HEK293 (cell line): Measurements from ENCODE around the gene CD47.

Experiments used
- CTCF ChIA-PET: fragments of 350-600 bp; formaldehyde crosslinking; extraction: SDS; loops from one replicate; lab custom pipeline; 2021; ENCODE audit warnings: antibody characterized with exemption; lab: Yijun Ruan, JAX
- POLR2A ChIA-PET: fragments of 300-600 bp; formaldehyde crosslinking; extraction: SDS; loops from one replicate; lab custom pipeline; 2020; ENCODE audit warnings: antibody characterized with exemption, inconsistent platforms; lab: Yijun Ruan, JAX
- H3K27ac ChIP-seq: fragments of 200-500 bp; sonication (Bioruptor generic); 2 replicates; pipeline ENCODE4 v1.5.1; 2014; ENCODE audit warnings: low read depth, low read length, control low read depth, inconsistent platforms; ENCODE audit errors: extremely low read depth
- H3K36me3 ChIP-seq, 2 experiments: fragments of 200-500 bp in 1 of 2; sonication (Bioruptor generic) in 1 of 2; 1 replicate in 1 of 2; 2 replicates in 1 of 2; pipeline ENCODE4 v1.5.1; 2014 to 2017; ENCODE audit warnings: inconsistent platforms in 2 of 2, low read length in 2 of 2; ENCODE audit not compliant: control insufficient read depth in 2 of 2, insufficient read depth in 1 of 2
- H3K4me1 ChIP-seq: fragments of 200-500 bp; sonication (Bioruptor generic); 2 replicates; pipeline ENCODE4 v1.5.1; 2014; ENCODE audit warnings: mild to moderate bottlenecking, low read length, inconsistent platforms; ENCODE audit not compliant: control insufficient read depth, insufficient read depth
- H3K4me3 ChIP-seq: 2 replicates; pipeline ENCODE4 v1.5.1; 2011; ENCODE audit warnings: low read depth, mild to moderate bottlenecking, control low read depth, low read length, moderate library complexity
- H3K9me3 ChIP-seq: fragments of 200-500 bp; sonication (Bioruptor generic); 2 replicates; pipeline ENCODE4 v1.5.1; 2014; ENCODE audit warnings: low read depth, low read length, inconsistent platforms; ENCODE audit not compliant: control insufficient read depth, insufficient read depth
- EGR2 ChIP-seq: fragments of 450-650 bp; formaldehyde crosslinking; IDR thresholded peaks from 2 replicates; pipeline ENCODE4 v1.5.1; 2016; ENCODE audit warnings: low read depth, missing biosample characterization, missing genetic modification characterization
- FEZF1 ChIP-seq: fragments of 450-650 bp; formaldehyde crosslinking; IDR thresholded peaks from 2 replicates; pipeline ENCODE4 v1.5.1; 2016; ENCODE audit warnings: missing biosample characterization, missing genetic modification characterization
- GLI4 ChIP-seq: fragments of 450-650 bp; formaldehyde crosslinking; IDR thresholded peaks from 2 replicates; pipeline ENCODE4 v1.5.1; 2016; ENCODE audit warnings: missing biosample characterization, missing genetic modification characterization
- KLF7 ChIP-seq: fragments of 450-650 bp; formaldehyde crosslinking; IDR thresholded peaks from 2 replicates; pipeline ENCODE4 v1.5.1; 2016; ENCODE audit warnings: missing biosample characterization, missing genetic modification characterization, borderline replicate concordance
- SCRT2 ChIP-seq: fragments of 450-650 bp; formaldehyde crosslinking; IDR thresholded peaks from 2 replicates; pipeline ENCODE4 v1.5.1; 2016; ENCODE audit warnings: missing biosample characterization, missing genetic modification characterization
- ZBTB1 ChIP-seq: fragments of 450-650 bp; formaldehyde crosslinking; IDR thresholded peaks from 2 replicates; pipeline ENCODE4 v1.5.1; 2016; ENCODE audit warnings: missing biosample characterization, missing genetic modification characterization
- ZBTB11 ChIP-seq: fragments of 450-650 bp; formaldehyde crosslinking; conservative IDR thresholded peaks from 2 replicates; pipeline ENCODE4 v1.5.1; 2016; ENCODE audit warnings: low read depth, missing biosample characterization, missing genetic modification characterization
- ZEB2 ChIP-seq: fragments of 450-650 bp; formaldehyde crosslinking; IDR thresholded peaks from 2 replicates; pipeline ENCODE4 v1.5.1; 2016; ENCODE audit warnings: missing biosample characterization, missing genetic modification characterization
- ZFP3 ChIP-seq: fragments of 450-650 bp; formaldehyde crosslinking; IDR thresholded peaks from 2 replicates; pipeline ENCODE4 v1.5.1; 2016; ENCODE audit warnings: low read depth, missing biosample characterization, missing genetic modification characterization
- ZNF132 ChIP-seq: fragments of 450-650 bp; formaldehyde crosslinking; IDR thresholded peaks from 2 replicates; pipeline ENCODE4 v1.5.1; 2017; ENCODE audit warnings: missing biosample characterization, missing genetic modification characterization, borderline replicate concordance
- ZNF133 ChIP-seq: fragments of 450-650 bp; formaldehyde crosslinking; IDR thresholded peaks from 2 replicates; pipeline ENCODE4 v1.5.1; 2016; ENCODE audit warnings: missing biosample characterization, missing genetic modification characterization
- ZNF140 ChIP-seq: fragments of 450-650 bp; formaldehyde crosslinking; IDR thresholded peaks from 2 replicates; pipeline ENCODE4 v1.5.1; 2016; ENCODE audit warnings: missing biosample characterization, missing genetic modification characterization
- ZNF16 ChIP-seq: fragments of 450-650 bp; formaldehyde crosslinking; IDR thresholded peaks from 2 replicates; pipeline ENCODE4 v1.5.1; 2016; ENCODE audit warnings: low read depth, missing biosample characterization, missing genetic modification characterization
- ZNF214 ChIP-seq: fragments of 450-650 bp; formaldehyde crosslinking; IDR thresholded peaks from 2 replicates; pipeline ENCODE4 v1.5.1; 2017; ENCODE audit warnings: missing biosample characterization, mild to moderate bottlenecking, missing genetic modification characterization, borderline replicate concordance
- ZNF366 ChIP-seq: fragments of 450-650 bp; formaldehyde crosslinking; conservative IDR thresholded peaks from 2 replicates; pipeline ENCODE4 v1.5.1; 2016; ENCODE audit warnings: missing biosample characterization, missing genetic modification characterization
- ZNF473 ChIP-seq: fragments of 450-650 bp; formaldehyde crosslinking; IDR thresholded peaks from 2 replicates; pipeline ENCODE4 v1.5.1; 2017; ENCODE audit warnings: missing biosample characterization, missing genetic modification characterization
- ZNF610 ChIP-seq: fragments of 450-650 bp; formaldehyde crosslinking; IDR thresholded peaks from 2 replicates; pipeline ENCODE4 v1.5.1; 2016; ENCODE audit warnings: missing biosample characterization, missing genetic modification characterization, borderline replicate concordance
- TF ChIP-seq, protein P1 (sequence below): fragments of 450-650 bp; formaldehyde crosslinking; IDR thresholded peaks from 2 replicates; pipeline ENCODE4 v1.5.0; 2017; ENCODE audit warnings: missing biosample characterization, missing genetic modification characterization, borderline replicate concordance
- TF ChIP-seq, protein P2 (sequence below): fragments of 450-650 bp; formaldehyde crosslinking; IDR thresholded peaks from 2 replicates; pipeline ENCODE4 v1.5.1; 2017; ENCODE audit warnings: missing biosample characterization, missing genetic modification characterization
- TF ChIP-seq, protein P3 (sequence below): fragments of 450-650 bp; formaldehyde crosslinking; IDR thresholded peaks from 2 replicates; pipeline ENCODE4 v1.5.1; 2016; ENCODE audit warnings: missing biosample characterization, missing genetic modification characterization
- TF ChIP-seq, protein P4 (sequence below): fragments of 450-650 bp; IDR thresholded peaks from 2 replicates; pipeline ENCODE4 v1.5.1; 2018; ENCODE audit warnings: missing biosample characterization, missing genetic modification characterization
- TF ChIP-seq, protein P5 (sequence below): fragments of 450-650 bp; formaldehyde crosslinking; IDR thresholded peaks from 2 replicates; pipeline ENCODE4 v1.5.1; 2016; ENCODE audit warnings: missing biosample characterization, missing genetic modification characterization

CD47 gene

GRCh38 chr3:108103040-108103751, 12.4 kb upstream of the CD47 start (continued):
- TF ChIP-seq ZBTB11 (no peak), GLI4 (tag by site-specific recombination) (no peak), ZBTB1 (tag by site-specific recombination) (no peak), ZNF366 (tag by site-specific recombination) (no peak), ZNF132 (tag by site-specific recombination) (no peak)
- TF ChIP-seq, protein P1, sequence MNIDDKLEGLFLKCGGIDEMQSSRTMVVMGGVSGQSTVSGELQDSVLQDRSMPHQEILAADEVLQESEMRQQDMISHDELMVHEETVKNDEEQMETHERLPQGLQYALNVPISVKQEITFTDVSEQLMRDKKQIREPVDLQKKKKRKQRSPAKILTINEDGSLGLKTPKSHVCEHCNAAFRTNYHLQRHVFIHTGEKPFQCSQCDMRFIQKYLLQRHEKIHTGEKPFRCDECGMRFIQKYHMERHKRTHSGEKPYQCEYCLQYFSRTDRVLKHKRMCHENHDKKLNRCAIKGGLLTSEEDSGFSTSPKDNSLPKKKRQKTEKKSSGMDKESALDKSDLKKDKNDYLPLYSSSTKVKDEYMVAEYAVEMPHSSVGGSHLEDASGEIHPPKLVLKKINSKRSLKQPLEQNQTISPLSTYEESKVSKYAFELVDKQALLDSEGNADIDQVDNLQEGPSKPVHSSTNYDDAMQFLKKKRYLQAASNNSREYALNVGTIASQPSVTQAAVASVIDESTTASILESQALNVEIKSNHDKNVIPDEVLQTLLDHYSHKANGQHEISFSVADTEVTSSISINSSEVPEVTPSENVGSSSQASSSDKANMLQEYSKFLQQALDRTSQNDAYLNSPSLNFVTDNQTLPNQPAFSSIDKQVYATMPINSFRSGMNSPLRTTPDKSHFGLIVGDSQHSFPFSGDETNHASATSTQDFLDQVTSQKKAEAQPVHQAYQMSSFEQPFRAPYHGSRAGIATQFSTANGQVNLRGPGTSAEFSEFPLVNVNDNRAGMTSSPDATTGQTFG (tag by site-specific recombination), result no peak
- TF ChIP-seq, protein P2, sequence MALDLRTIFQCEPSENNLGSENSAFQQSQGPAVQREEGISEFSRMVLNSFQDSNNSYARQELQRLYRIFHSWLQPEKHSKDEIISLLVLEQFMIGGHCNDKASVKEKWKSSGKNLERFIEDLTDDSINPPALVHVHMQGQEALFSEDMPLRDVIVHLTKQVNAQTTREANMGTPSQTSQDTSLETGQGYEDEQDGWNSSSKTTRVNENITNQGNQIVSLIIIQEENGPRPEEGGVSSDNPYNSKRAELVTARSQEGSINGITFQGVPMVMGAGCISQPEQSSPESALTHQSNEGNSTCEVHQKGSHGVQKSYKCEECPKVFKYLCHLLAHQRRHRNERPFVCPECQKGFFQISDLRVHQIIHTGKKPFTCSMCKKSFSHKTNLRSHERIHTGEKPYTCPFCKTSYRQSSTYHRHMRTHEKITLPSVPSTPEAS (tag by site-specific recombination), result no peak

DNA sequence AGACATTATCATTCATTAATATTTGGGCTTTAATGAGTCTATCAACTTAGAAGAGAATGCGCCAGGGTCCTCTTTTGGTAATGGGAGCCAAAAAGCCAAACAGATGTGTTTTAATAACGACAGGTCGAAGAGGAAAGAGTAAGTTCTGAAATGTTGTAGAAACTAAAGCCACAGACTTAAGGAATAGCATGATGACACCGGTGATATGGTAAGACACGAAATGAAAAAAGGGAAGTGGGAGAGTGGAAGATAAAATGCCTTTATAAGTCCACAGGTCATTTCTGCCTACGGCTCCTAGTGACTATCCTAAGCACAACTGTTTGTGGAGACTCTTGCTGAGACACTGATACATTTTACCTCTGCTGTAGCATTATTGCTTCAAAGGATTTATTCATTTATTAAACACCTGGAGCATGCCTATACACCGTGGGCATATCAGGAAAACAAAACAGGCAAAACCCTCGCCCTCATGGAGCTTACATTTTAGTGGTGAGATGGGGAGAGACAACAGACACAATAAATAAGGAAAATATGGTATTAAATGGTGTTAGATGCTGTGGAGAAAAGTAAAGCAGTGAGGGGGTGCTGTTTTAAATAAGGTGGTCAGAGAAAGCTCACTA, 11.7 kb upstream of the CD47 start:
- no peaks in the 10 kb centered on the region for H3K4me1 ChIP-seq
- TF ChIP-seq ZNF16 (no peak), ZFP3 (tag by site-specific recombination) (no peak), KLF7 (tag by site-specific recombination) (no peak), ZNF610 (tag by site-specific recombination) (no peak), EGR2 (tag by site-specific recombination) (no peak), ZNF214 (tag by site-specific recombination) (no peak), ZNF133 (no peak), ZEB2 (tag by site-specific recombination) (no peak), ZNF473 (tag by site-specific recombination) (no peak), ZNF140 (tag by site-specific recombination) (no peak), SCRT2 (tag by site-specific recombination) (no peak), FEZF1 (no peak)
- TF ChIP-seq, protein P3, sequence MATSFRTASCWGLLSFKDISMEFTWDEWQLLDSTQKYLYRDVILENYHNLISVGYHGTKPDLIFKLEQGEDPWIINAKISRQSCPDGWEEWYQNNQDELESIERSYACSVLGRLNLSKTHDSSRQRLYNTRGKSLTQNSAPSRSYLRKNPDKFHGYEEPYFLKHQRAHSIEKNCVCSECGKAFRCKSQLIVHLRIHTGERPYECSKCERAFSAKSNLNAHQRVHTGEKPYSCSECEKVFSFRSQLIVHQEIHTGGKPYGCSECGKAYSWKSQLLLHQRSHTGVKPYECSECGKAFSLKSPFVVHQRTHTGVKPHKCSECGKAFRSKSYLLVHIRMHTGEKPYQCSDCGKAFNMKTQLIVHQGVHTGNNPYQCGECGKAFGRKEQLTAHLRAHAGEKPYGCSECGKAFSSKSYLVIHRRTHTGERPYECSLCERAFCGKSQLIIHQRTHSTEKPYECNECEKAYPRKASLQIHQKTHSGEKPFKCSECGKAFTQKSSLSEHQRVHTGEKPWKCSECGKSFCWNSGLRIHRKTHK (tag by site-specific recombination), result no peak
- TF ChIP-seq, protein P4, sequence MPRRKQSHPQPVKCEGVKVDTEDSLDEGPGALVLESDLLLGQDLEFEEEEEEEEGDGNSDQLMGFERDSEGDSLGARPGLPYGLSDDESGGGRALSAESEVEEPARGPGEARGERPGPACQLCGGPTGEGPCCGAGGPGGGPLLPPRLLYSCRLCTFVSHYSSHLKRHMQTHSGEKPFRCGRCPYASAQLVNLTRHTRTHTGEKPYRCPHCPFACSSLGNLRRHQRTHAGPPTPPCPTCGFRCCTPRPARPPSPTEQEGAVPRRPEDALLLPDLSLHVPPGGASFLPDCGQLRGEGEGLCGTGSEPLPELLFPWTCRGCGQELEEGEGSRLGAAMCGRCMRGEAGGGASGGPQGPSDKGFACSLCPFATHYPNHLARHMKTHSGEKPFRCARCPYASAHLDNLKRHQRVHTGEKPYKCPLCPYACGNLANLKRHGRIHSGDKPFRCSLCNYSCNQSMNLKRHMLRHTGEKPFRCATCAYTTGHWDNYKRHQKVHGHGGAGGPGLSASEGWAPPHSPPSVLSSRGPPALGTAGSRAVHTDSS (tag by site-specific recombination), result no peak
- TF ChIP-seq, protein P5, sequence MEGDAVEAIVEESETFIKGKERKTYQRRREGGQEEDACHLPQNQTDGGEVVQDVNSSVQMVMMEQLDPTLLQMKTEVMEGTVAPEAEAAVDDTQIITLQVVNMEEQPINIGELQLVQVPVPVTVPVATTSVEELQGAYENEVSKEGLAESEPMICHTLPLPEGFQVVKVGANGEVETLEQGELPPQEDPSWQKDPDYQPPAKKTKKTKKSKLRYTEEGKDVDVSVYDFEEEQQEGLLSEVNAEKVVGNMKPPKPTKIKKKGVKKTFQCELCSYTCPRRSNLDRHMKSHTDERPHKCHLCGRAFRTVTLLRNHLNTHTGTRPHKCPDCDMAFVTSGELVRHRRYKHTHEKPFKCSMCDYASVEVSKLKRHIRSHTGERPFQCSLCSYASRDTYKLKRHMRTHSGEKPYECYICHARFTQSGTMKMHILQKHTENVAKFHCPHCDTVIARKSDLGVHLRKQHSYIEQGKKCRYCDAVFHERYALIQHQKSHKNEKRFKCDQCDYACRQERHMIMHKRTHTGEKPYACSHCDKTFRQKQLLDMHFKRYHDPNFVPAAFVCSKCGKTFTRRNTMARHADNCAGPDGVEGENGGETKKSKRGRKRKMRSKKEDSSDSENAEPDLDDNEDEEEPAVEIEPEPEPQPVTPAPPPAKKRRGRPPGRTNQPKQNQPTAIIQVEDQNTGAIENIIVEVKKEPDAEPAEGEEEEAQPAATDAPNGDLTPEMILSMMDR, result no peak

More for the DNA sequence above, 11.7 kb upstream of the CD47 start:
- ChIA-PET POLR2A (no interaction called here), CTCF (interaction anchor here (0.7 kb wide), 1 partner anchor 9 kb away, joined by 3 read pairs; no protein-coding TSS in a partner anchor)
- Histone ChIP-seq H3K27ac (no peak overlapping the region), H3K9me3 (no peaks in the 10 kb centered on the region), H3K36me3 (no peaks in the 10 kb centered on the region), H3K4me3 (no peak overlapping the region)
